Activated T-cell treated with anti-CD3 and anti-CD28 coated beads, Interleukin-2, amount 50 U/mL, for 72 hours (primary cell): ENCODE data around the gene SEMA4B. TPM values are rescaled to one million over a fixed set of nuclear protein-coding genes. Genes with fewer than 3 reads are reported as not detected.

Source experiments
- ATAC-seq, 2 donors: fragments of 150-1000 bp; cut with Tn5 transposase; replicated peaks in 1 of 2; 2 replicates each; pipeline ENCODE4 v1.10.0; 2021; ENCODE audit warnings: moderate library complexity in 2 of 2, mild to moderate bottlenecking in 1 of 2
- DNase-seq, 2 donors: peaks; one replicate each; pipeline ENCODE4 v3.0.0; 2021 to 2022; ENCODE audit warnings: mixed read lengths in 1 of 2
- H3K27ac Mint-ChIP-seq: one replicate; pipeline ENCODE4 v1.8.0; 2022; ENCODE audit warnings: mild to moderate bottlenecking, moderate library complexity, mixed read lengths
- H3K27me3 Mint-ChIP-seq: one replicate; pipeline ENCODE4 v1.8.0; 2022; ENCODE audit warnings: low read depth, mixed read lengths
- H3K36me3 Mint-ChIP-seq, 2 donors: one replicate each; pipeline ENCODE4 v1.8.0; 2022; ENCODE audit warnings: mixed read lengths in 2 of 2, mild to moderate bottlenecking in 1 of 2; ENCODE audit not compliant: insufficient read depth in 2 of 2
- H3K4me1 Mint-ChIP-seq: one replicate; pipeline ENCODE4 v1.8.0; 2022; ENCODE audit warnings: low read depth, mixed read lengths
- H3K4me3 Mint-ChIP-seq, 2 donors: one replicate each; pipeline ENCODE4 v1.8.0; 2022; ENCODE audit warnings: mild to moderate bottlenecking in 2 of 2, mixed read lengths in 2 of 2, moderate library complexity in 2 of 2
- H3K9me3 Mint-ChIP-seq, 2 donors: one replicate each; pipeline ENCODE4 v1.8.0; 2022; ENCODE audit warnings: mixed read lengths in 2 of 2
- total RNA-seq, 2 donors: library from RNA; stranded (reverse); gene quantifications; one replicate each; pipeline ENCODE4 v1.2.3, GENCODE V29; 2022

The SEMA4B gene
- total RNA-seq, 2 donors from 2014 or later: 14.2 to 15.5 TPM

DNA sequence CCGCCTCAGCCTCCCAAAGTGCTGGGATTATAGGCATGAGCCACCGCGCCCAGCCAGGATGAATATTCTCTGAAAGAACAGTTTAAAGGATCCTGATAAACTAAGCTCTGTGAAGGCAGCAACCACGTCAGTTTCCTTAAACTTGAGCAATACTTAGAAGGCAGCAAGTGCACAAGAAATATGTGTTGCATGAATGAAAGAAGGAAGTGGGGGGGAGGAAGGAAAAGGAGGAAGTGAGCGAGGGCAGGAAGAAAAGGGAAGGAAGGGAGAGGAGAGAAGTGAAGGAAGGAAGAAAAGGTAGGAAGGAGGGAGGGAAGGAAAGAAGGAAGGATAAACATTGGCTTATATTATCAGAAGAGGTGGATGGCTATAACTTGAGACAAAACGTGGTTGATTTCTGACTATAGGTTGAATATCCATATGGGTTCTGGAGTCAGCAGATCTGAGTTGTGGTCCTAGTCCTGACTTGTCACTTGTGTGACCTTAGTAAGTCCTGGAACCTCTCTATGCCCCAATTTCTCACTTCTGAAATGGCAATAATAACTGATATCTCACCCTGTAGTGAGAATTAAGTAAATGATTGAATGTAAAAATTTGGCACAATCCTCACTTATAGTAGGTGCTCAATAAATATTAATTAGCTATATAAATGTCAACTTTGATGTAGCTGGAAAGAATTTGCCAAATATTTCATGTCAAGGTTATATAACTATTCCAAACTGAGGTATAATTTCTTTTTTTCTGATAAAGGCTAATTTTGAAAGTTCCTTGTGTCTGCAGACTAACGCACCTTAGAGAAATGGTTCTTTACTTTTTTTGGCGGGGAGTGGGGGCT is 12.0 kb upstream of the SEMA4B start:
- Mint-ChIP-seq H3K4me1 (peaks cover 41% of the 10 kb centered on the region), H3K9me3 (no peaks in the 10 kb centered on the region), H3K4me3 (no peak overlapping the region), H3K36me3 (no peaks in the 10 kb centered on the region), H3K27me3 (no peaks in the 10 kb centered on the region), H3K27ac (peak overlapping the region; percentile 12)
- DNase-seq: no peak
- ATAC-seq: no peak

DNA sequence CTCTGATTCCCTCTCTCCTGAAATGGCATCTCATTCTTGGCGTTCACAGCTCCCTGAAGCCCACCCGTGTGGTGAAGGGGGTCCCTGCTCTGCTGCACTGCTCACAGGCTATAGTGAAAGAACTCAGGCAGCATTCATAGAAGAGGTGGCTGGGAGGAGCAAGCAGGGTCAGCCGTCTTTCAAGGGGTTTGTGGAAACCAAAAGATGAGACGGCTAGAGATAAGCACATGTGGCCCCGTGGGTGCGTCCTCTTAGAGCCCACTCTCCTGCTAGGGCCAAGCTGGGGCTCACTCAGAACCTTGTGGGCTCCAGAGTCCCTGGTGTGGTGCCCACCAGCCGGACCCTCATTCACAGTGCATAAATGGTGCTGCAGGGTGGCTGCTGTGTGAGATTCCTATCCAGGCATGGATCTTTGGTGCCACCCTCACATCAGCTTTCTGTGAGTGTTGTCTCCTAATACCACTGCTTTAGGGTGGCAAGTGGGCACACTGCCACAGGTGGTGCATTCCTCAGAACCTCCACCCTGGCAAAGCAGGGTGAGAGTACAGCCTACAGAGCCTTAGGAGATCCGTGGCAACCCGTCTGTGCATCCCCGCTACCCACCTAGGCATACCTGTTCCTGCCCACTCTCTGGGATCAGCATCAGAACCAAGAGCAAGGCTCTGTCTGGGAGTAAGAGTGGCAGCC is 11.2 kb upstream of the SEMA4B start:
- no peak for ATAC-seq
- H3K4me3 Mint-ChIP-seq: no peak overlapping the region
- H3K36me3 Mint-ChIP-seq: no peaks in the 10 kb centered on the region
- H3K9me3 Mint-ChIP-seq: no peaks in the 10 kb centered on the region
- H3K27ac Mint-ChIP-seq: no peak overlapping the region
- no peaks in the 10 kb centered on the region for H3K27me3 Mint-ChIP-seq
- DNase-seq: no peak
- peaks cover 38% of the 10 kb centered on the region for H3K4me1 Mint-ChIP-seq

DNA sequence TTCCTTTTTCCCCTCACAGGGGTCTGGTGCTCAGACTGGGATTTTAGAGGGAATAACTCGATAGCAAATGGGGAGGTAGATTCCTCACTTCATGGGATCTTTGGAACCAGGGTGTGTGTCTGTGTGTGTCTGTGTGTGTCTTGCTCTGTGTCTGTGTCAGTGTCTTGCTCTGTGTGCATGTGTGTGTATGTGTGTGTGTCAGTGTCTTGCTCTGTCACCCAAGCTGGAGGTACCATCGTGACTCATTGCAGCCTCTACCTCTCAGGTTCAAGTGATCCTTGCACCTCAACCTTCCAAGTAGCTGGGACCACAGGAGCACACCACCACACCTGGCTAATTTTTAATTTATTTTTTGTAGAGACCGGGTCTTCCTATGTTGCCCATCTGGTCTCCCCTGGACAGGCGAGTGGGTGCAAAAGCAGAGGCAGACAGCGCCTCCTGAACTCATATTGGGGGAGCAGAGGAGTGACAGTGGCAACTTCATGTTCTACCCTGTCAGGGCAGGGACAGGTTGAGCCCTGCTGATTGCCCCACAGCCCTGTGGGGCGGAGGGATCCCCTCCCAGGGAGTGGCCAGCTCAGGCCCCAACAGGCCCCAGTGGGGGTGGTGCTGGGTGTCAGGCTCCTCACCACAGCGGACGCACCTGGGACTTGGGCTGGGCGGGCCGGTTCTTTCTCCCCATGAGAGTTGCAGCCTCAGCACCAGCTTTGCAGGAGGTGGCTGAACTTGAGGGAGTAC is 10.4 kb upstream of the SEMA4B start:
- DNase-seq: no peak
- Mint-ChIP-seq H3K27me3 (no peaks in the 10 kb centered on the region), H3K4me1 (peaks cover 31% of the 10 kb centered on the region), H3K4me3 (no peak overlapping the region), H3K9me3 (no peaks in the 10 kb centered on the region), H3K36me3 (no peaks in the 10 kb centered on the region), H3K27ac (no peak overlapping the region)
- no peak for ATAC-seq

DNA sequence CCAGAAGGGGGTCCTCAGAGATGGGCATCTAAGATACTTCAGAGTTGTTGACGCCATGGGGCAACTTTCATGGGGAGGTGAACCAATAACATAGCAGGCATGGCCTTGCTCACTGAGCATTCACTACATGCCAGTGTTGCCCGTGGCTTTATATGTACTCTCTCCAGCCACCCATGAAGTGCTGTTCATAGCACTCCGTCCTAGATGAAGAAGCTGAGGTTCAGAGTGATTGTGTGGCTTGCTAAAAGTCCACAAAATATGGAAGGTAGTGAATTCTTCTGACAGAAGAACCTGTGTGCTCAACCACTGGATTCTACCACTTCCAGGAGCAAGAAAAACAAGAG is 9.8 kb upstream of the SEMA4B start:
- Mint-ChIP-seq H3K36me3 (no peaks in the 10 kb centered on the region), H3K27me3 (no peaks in the 10 kb centered on the region), H3K4me3 (peak overlapping the region in 1 of 2 donors; percentile 29), H3K9me3 (no peaks in the 10 kb centered on the region), H3K4me1 (peaks cover 31% of the 10 kb centered on the region), H3K27ac (no peak overlapping the region)
- ATAC-seq: no peak
- DNase-seq: no peak

DNA sequence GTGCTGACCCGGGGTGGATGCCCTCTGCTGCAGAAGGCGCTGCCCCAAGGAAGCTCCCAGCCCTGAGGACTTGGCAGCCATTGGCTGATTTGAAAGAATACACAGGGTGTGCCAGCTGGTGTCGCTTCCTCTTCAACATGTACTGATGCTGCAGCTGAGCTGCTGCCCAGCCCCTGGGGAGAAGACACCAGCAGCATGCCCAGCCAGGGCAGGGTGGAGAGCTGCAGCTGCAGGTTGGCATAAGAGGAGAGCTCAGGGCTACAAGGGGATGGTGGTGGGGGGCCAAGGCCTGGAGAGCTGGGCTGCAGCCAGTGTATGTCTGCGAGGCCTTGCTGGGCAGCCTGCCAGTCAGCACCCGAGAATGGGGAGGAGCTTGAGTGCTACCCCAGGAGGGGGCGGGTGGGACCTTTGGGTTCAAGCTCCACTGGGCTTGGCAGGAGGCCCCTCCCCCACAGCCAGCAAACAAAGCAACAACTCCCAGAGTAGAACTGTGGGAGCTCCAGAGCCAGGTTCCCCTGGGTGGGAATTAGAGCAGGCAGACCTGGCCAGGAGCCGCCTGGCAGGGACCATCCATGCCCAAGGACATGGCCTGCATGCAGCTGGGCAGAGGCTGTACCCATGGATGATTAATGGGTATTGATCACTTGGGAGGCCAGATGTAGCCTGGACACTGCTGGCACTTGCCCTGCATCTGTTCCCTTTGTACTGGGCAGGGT is 9.2 kb upstream of the SEMA4B start:
- Mint-ChIP-seq H3K27me3 (no peaks in the 10 kb centered on the region), H3K4me3 (peak overlapping the region; percentile 29 to 65), H3K4me1 (peaks cover 31% of the 10 kb centered on the region), H3K27ac (no peak overlapping the region), H3K36me3 (no peaks in the 10 kb centered on the region), H3K9me3 (no peaks in the 10 kb centered on the region)
- ATAC-seq: peak; percentile 70 to 76
- DNase-seq: peak; percentile 42 to 45

DNA sequence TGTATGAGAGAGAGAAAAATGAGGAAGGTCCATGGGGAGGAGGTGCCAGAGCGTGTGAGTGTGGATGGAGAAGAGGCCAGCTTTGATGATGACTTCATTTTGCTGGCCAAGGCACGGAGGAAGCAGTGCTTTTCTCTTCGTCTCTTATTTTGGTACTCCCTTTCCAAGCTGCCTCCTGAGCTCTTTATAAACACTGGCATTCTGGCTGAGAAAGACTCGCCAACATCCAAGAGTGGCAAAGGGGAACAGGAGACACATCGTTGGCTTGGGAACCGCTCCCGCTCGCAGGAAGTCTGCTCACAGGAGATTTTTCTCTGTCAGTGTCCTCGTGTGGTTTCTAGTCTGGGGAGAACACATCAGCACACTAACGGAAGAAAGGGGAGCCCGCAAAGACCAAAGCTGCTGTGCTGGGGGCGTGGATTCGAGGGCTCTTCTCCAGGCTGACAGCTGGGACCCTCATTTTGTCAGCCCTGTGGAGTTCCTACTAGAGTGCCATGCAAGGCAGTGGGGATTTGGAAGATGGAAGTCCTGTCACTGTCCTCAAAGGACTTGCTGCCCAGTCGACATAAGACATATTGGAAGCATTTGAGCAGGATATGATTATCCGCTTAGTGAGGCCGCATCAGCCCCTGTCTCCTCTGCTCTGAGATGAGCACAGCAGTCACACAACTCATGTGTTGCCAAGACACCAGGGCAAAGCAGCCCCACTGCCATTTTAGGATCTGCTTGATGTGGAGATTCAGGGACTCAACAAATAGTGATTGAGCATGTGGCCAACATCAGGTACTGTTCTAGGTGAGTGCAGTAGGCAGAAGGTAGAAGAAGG is 8.0 kb upstream of the SEMA4B start:
- Mint-ChIP-seq H3K4me1 (peaks cover 31% of the 10 kb centered on the region), H3K4me3 (peak overlapping the region; percentile 8 to 41), H3K9me3 (no peaks in the 10 kb centered on the region), H3K36me3 (no peaks in the 10 kb centered on the region), H3K27me3 (no peaks in the 10 kb centered on the region), H3K27ac (peak overlapping the region; percentile 10)
- no peak for DNase-seq
- ATAC-seq: peak; percentile 28 to 55

DNA sequence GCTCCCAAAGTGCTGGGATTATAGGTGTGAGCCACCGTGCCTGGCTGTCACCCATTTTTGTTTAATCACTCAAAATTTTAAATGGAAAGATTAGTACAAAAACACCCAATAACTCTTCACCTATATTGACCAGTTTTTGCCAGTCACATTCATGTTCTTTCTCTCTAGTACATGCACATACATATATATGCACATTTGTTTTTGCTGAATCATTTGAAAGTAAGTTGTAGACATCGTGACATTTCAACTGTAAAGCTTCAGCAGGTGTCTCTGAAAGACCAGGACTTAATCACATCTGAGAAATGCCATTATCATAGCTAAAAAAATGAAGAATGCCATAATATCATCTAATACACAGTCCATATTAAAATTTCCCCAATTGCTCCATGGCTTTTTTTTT is 6.5 kb upstream of the SEMA4B start:
- no peaks in the 10 kb centered on the region for H3K27me3 Mint-ChIP-seq
- peaks cover 31% of the 10 kb centered on the region for H3K4me1 Mint-ChIP-seq
- no peaks in the 10 kb centered on the region for H3K9me3 Mint-ChIP-seq
- no peak for DNase-seq
- no peaks in the 10 kb centered on the region for H3K36me3 Mint-ChIP-seq
- H3K27ac Mint-ChIP-seq: no peak overlapping the region
- no peak for ATAC-seq
- no peak overlapping the region for H3K4me3 Mint-ChIP-seq

DNA sequence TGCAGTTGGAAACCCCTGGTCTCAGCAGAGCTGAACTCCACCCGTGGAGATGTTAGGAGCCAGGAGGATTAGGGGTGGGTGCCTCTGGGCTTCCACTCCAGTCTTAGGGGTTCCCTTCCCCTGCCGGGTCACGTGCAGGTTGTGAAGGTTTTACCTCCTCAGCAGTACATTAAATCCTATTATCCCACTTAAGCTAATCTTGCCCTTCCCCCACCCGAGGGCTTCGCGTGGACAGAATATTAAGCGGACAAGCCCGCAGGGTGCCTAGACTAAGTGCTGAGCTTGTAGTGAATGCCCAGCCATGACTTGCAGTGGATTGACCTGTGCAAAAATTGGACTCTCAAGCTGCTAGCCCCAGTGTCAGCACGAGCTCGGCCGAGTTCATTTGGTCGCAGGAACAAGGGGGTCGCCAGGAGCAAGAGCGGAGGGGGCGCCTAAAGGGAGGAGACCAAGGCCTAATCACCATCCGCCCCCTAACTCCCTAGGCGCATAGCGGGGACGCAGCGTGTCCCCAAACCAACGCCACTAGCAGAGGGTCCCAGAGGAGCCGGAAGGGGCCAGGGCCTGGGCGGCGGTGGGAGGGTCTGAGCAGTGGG is 498 bp upstream of the SEMA4B start:
- H3K36me3 Mint-ChIP-seq: peaks cover 0 to 1% of the 10 kb centered on the region in 2 donors
- H3K27me3 Mint-ChIP-seq: no peaks in the 10 kb centered on the region
- H3K4me3 Mint-ChIP-seq: peak overlapping the region; percentile 88 to 90
- ATAC-seq (no peak), DNase-seq (no peak)
- peaks cover 16% of the 10 kb centered on the region for H3K4me1 Mint-ChIP-seq
- H3K27ac Mint-ChIP-seq: peak overlapping the region; percentile 47
- H3K9me3 Mint-ChIP-seq: no peaks in the 10 kb centered on the region

DNA sequence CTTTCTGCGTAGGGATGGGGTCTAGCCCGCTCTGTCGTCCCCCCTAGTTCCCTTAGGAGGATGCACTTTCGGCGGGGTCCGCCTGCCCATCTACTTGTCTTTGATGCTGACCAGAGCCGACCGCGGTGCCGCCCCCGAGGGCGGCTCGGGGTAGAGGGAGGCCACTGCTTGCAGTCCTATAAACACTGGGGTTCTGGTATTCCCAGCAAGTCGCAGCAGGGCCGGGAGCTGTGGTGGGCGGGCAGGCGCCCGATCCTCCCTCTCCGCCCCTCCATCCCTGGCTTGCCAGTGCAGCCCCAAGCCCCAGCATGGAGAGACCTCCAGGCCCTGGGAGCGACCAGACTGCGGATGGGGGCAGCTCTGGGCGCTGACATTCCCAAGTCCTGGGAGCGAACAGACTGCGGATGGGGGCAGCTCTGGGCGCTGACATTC is 830 bp downstream of the SEMA4B start:
- H3K4me1 Mint-ChIP-seq: peaks cover 23% of the 10 kb centered on the region
- H3K27ac Mint-ChIP-seq: no peak overlapping the region

DNA sequence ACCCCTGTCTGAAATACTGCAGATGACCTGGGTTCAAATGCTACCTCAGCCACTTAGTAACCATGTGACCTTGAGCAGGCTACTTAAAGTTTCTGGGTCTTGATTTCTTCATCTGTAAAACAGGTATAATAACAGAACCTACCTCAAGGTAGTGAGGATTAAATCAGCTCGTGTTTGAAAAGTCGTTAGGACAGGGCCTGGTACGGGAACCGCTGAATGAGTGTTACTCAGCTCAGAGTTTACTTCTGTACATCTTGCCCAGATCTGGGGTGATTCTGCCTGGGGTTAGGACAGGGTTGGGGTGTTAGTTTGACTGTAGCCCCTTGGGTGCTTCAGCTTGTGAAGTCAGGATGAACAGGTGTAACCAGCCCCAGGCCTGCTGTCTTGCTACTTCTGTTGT is 1.8 kb downstream of the SEMA4B start:
- Mint-ChIP-seq H3K4me3 (peak overlapping the region; percentile 81 to 88), H3K36me3 (peaks cover 0 to 1% of the 10 kb centered on the region in 2 donors), H3K27ac (no peak overlapping the region), H3K9me3 (no peaks in the 10 kb centered on the region), H3K27me3 (no peaks in the 10 kb centered on the region), H3K4me1 (peaks cover 26% of the 10 kb centered on the region)
- DNase-seq (no peak), ATAC-seq (no peak)

More for the DNA sequence above, 830 bp downstream of the SEMA4B start:
- DNase-seq (no peak), ATAC-seq (peak in 1 of 2 donors; percentile 8)
- Mint-ChIP-seq H3K9me3 (no peaks in the 10 kb centered on the region), H3K4me3 (peak overlapping the region; percentile 81 to 88), H3K36me3 (peaks cover 0 to 1% of the 10 kb centered on the region in 2 donors), H3K27me3 (no peaks in the 10 kb centered on the region)

DNA sequence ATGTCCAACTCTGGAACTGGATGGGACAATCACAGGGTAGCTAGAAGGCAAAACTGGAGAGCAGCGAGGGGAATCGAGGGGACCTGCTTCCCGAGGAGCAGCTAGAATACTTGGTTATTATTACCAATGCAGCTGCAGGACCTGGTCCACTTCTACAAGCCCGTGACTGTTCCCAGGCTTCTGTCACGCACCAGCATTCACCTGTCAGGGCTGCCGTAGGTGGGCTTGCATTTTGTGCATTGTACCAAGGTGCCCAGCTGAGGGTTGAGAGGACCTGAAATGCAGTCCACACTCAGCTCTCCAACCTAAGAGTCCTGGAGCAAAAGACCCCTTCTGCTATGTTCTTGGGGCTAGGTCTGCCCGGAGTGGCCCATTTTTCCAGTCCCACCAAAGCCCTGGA is 2.3 kb downstream of the SEMA4B start:
- H3K27me3 Mint-ChIP-seq: no peaks in the 10 kb centered on the region
- H3K36me3 Mint-ChIP-seq: peaks cover 0 to 1% of the 10 kb centered on the region in 2 donors
- H3K4me1 Mint-ChIP-seq: peaks cover 26% of the 10 kb centered on the region
- H3K9me3 Mint-ChIP-seq: no peaks in the 10 kb centered on the region
- H3K27ac Mint-ChIP-seq: no peak overlapping the region
- no peak overlapping the region for H3K4me3 Mint-ChIP-seq
- ATAC-seq (no peak), DNase-seq (no peak)

DNA sequence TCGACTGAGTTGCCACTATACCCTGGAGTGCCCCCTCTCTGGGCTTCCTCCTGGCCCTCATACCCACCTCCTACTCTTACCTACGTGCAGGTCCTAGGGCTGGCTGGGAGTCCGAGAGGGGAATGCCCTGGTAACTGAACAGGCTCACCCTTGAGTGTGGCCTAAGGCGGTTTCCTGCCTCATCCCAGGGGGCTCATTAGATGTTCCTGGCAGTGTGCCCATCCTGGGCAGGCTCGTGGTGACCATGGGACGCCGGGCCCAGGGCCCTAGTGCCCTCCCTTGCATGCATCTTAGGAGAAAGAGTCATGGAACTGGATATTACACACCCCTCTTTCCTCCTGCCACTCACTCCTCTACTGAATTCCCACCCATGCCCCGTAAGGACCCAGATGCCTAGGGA is 2.8 kb downstream of the SEMA4B start:
- H3K36me3 Mint-ChIP-seq: peaks cover 0 to 1% of the 10 kb centered on the region in 2 donors
- no peak overlapping the region for H3K4me3 Mint-ChIP-seq
- H3K27ac Mint-ChIP-seq: no peak overlapping the region
- no peak for ATAC-seq
- peaks cover 29% of the 10 kb centered on the region for H3K4me1 Mint-ChIP-seq
- no peaks in the 10 kb centered on the region for H3K27me3 Mint-ChIP-seq
- no peaks in the 10 kb centered on the region for H3K9me3 Mint-ChIP-seq
- no peak for DNase-seq
